CD4-positive, alpha-beta memory T cell (primary cell): Measurements from ENCODE around the gene OR4D2. TPM values are rescaled to one million over a fixed set of nuclear protein-coding genes. Genes with fewer than 3 reads are reported as not detected.
A peak's percentile ranks its signal among the peaks of the same experiment; 100 is the strongest.

ENCODE experiments used
- CTCF ChIA-PET: fragments of 350-600 bp; sonication (Branson Sonifier 250); formaldehyde crosslinking; loops from one replicate; lab custom pipeline; 2021; ENCODE audit warnings: inconsistent platforms; ENCODE audit not compliant: partially characterized antibody; lab: Charles Lee
- POLR2A ChIA-PET: fragments of 350-600 bp; sonication (Branson Sonifier 250); formaldehyde crosslinking; loops from one replicate; lab custom pipeline; 2021; ENCODE audit not compliant: partially characterized antibody; lab: Charles Lee
- DNase-seq, 5 donors: peaks; one replicate each; pipeline versions ENCODE4 v3.0.0 to v3.0.0-alpha.2; 2020 to 2022; ENCODE audit warnings: mixed read lengths in 1 of 5
- H3K27ac ChIP-seq: one replicate; pipeline ENCODE4 v1.7.0; 2013; ENCODE audit warnings: low read depth, low read length
- H3K27me3 ChIP-seq: 2 replicates; pipeline ENCODE4 v1.7.0; 2013; ENCODE audit warnings: mild to moderate bottlenecking, low read length, moderate library complexity; ENCODE audit not compliant: insufficient read depth
- H3K36me3 ChIP-seq: 2 replicates; pipeline ENCODE4 v1.7.0; 2013; ENCODE audit warnings: mild to moderate bottlenecking, low read length, moderate library complexity; ENCODE audit not compliant: insufficient read depth
- H3K4me1 ChIP-seq: 2 replicates; pipeline ENCODE4 v1.7.0; 2013; ENCODE audit warnings: mild to moderate bottlenecking, low read length, moderate library complexity; ENCODE audit not compliant: insufficient read depth
- H3K4me3 ChIP-seq, 2 donors: one replicate each; pipeline ENCODE4 v1.7.0; 2013; ENCODE audit warnings: low read length in 2 of 2, mild to moderate bottlenecking in 1 of 2
- H3K9me3 ChIP-seq, 2 donors: one replicate each; pipeline ENCODE4 v1.7.0; 2013; ENCODE audit warnings: low read length in 2 of 2, control low read depth in 1 of 2; ENCODE audit not compliant: control insufficient read depth in 1 of 2
- H3K27ac Mint-ChIP-seq, 7 donors: one replicate each; pipeline ENCODE4 v1.8.0; 2020 to 2021; ENCODE audit warnings: mixed read lengths in 7 of 7, mild to moderate bottlenecking in 6 of 7, inconsistent platforms in 3 of 7, moderate library complexity in 3 of 7
- H3K27me3 Mint-ChIP-seq, 2 donors: one replicate each; pipeline ENCODE4 v1.8.0; 2020 to 2021; ENCODE audit warnings: mixed read lengths in 2 of 2
- H3K36me3 Mint-ChIP-seq, 2 donors: one replicate each; pipeline ENCODE4 v1.8.0; 2020 to 2021; ENCODE audit warnings: mixed read lengths in 2 of 2, inconsistent platforms in 1 of 2, mild to moderate bottlenecking in 1 of 2
- H3K4me1 Mint-ChIP-seq, 4 donors: one replicate each; pipeline ENCODE4 v1.8.0; 2020 to 2021; ENCODE audit warnings: mixed read lengths in 4 of 4, mild to moderate bottlenecking in 1 of 4
- H3K4me3 Mint-ChIP-seq, 8 donors: one replicate each; pipeline ENCODE4 v1.8.0; 2020 to 2021; ENCODE audit warnings: mixed read lengths in 8 of 8, mild to moderate bottlenecking in 7 of 8, moderate library complexity in 6 of 8, inconsistent platforms in 3 of 8
- H3K9me3 Mint-ChIP-seq, 8 donors: one replicate each; pipeline ENCODE4 v1.8.0; 2020 to 2021; ENCODE audit warnings: mixed read lengths in 8 of 8, mild to moderate bottlenecking in 5 of 8, inconsistent platforms in 3 of 8, moderate library complexity in 1 of 8
- intact Hi-C: fragments of 100-400 bp; cut with micrococcal nuclease; formaldehyde crosslinking; loops from one replicate; pipeline ENCODE4 v1.15.1; 2023
- polyA plus RNA-seq, 2 donors: library from polyadenylated mRNA; unstranded; fragments of 300-500 nt; fragmentation: Illumina TruSeq; gene quantifications; one replicate each; pipeline ENCODE4 v1.2.3, GENCODE V29; 2021
- total RNA-seq, 2 experiments: library from RNA; stranded (reverse); gene quantifications; one replicate each; pipeline ENCODE4 v1.2.3, GENCODE V29; 2021

OR4D2 gene
- total and polyA plus RNA-seq, 4 experiments from 2014 or later, result not detected

- H3K27ac Mint-ChIP-seq, result no peak overlapping the region
Observed at GRCh38 chr17:58202859-58203258, 36.1 kb downstream of the OR4D2 start.

GRCh38 chr17:58204796-58205195 is 38.0 kb downstream of the OR4D2 start:
- CTCF ChIA-PET, result interaction anchor here (0.8 kb wide), 1 partner anchor 45 kb away, joined by 4 read pairs; no protein-coding TSS in a partner anchor

More at GRCh38 chr17:58202859-58203258, 36.1 kb downstream of the OR4D2 start:
- no peak overlapping the region for H3K27ac ChIP-seq
- ChIA-PET CTCF (interaction anchor here (4.5 kb wide), 1 partner anchor 12 kb away, joined by 17 read pairs; no protein-coding TSS in a partner anchor), POLR2A (no interaction called here)
- no peak overlapping the region for H3K4me3 ChIP-seq
- H3K36me3 ChIP-seq, result peaks cover under 1% of the 10 kb centered on the region
- peaks cover 0 to 2% (median 0%) of the 10 kb centered on the region in 8 donors for H3K9me3 Mint-ChIP-seq
- H3K36me3 Mint-ChIP-seq, result peaks cover 5 to 15% of the 10 kb centered on the region in 2 donors
- no peaks in the 10 kb centered on the region for H3K9me3 ChIP-seq
- H3K4me1 Mint-ChIP-seq, result peaks cover 0 to 5% (median 1%) of the 10 kb centered on the region in 4 donors
- H3K27me3 Mint-ChIP-seq, result peaks cover 7 to 8% of the 10 kb centered on the region in 2 donors
- no peak overlapping the region for H3K4me3 Mint-ChIP-seq
- no peak for DNase-seq
- H3K4me1 ChIP-seq, result no peaks in the 10 kb centered on the region
- H3K27me3 ChIP-seq, result no peaks in the 10 kb centered on the region
- intact Hi-C loops, result no loop called here

GRCh38 chr17:58205936-58206335 is 39.2 kb downstream of the OR4D2 start:
- Histone ChIP-seq H3K27ac (no peak overlapping the region), H3K27me3 (no peaks in the 10 kb centered on the region), H3K4me1 (no peaks in the 10 kb centered on the region), H3K36me3 (peaks cover 10% of the 10 kb centered on the region), H3K4me3 (no peak overlapping the region), H3K9me3 (no peaks in the 10 kb centered on the region)
- no peaks in the 10 kb centered on the region for H3K4me1 Mint-ChIP-seq
- ChIA-PET CTCF (no interaction called here), POLR2A (no interaction called here)
- H3K9me3 Mint-ChIP-seq, result no peaks in the 10 kb centered on the region
- DNase-seq, result no peak
- peaks cover 27 to 42% of the 10 kb centered on the region in 2 donors for H3K36me3 Mint-ChIP-seq
- intact Hi-C loops, result no loop called here
- H3K4me3 Mint-ChIP-seq, result no peak overlapping the region
- no peaks in the 10 kb centered on the region for H3K27me3 Mint-ChIP-seq
- H3K27ac Mint-ChIP-seq, result no peak overlapping the region

More at GRCh38 chr17:58204796-58205195, 38.0 kb downstream of the OR4D2 start:
- no peak overlapping the region for H3K27ac Mint-ChIP-seq
- no peaks in the 10 kb centered on the region for H3K4me1 ChIP-seq
- peaks cover 0 to 4% (median 1%) of the 10 kb centered on the region in 4 donors for H3K4me1 Mint-ChIP-seq
- peaks cover 17 to 30% of the 10 kb centered on the region in 2 donors for H3K36me3 Mint-ChIP-seq
- H3K4me3 ChIP-seq, result no peak overlapping the region
- DNase-seq, result no peak
- intact Hi-C loops, result no loop called here
- H3K27me3 ChIP-seq, result no peaks in the 10 kb centered on the region
- POLR2A ChIA-PET, result no interaction called here
- H3K4me3 Mint-ChIP-seq, result no peak overlapping the region
- no peak overlapping the region for H3K27ac ChIP-seq
- peaks cover 0 to 2% (median 0%) of the 10 kb centered on the region in 8 donors for H3K9me3 Mint-ChIP-seq
- peaks cover 0 to 2% of the 10 kb centered on the region in 2 donors for H3K27me3 Mint-ChIP-seq
- no peaks in the 10 kb centered on the region for H3K9me3 ChIP-seq
- peaks cover 6% of the 10 kb centered on the region for H3K36me3 ChIP-seq

- DNase-seq, result no peak
- peaks cover 38 to 52% of the 10 kb centered on the region in 2 donors for H3K36me3 Mint-ChIP-seq
- Histone ChIP-seq H3K4me3 (no peak overlapping the region), H3K4me1 (no peaks in the 10 kb centered on the region), H3K36me3 (peaks cover 12% of the 10 kb centered on the region), H3K27me3 (no peaks in the 10 kb centered on the region), H3K27ac (no peak overlapping the region), H3K9me3 (no peaks in the 10 kb centered on the region)
- H3K27me3 Mint-ChIP-seq, result no peaks in the 10 kb centered on the region
- intact Hi-C loops, result no loop called here
- H3K9me3 Mint-ChIP-seq, result no peaks in the 10 kb centered on the region
- CTCF ChIA-PET, result no interaction called here
- H3K4me3 Mint-ChIP-seq, result no peak overlapping the region
- no peaks in the 10 kb centered on the region for H3K4me1 Mint-ChIP-seq
- POLR2A ChIA-PET, result no interaction called here
- no peak overlapping the region for H3K27ac Mint-ChIP-seq
Observed at GRCh38 chr17:58207451-58207850, 40.7 kb downstream of the OR4D2 start.

GRCh38 chr17:58208344-58208743 is 41.6 kb downstream of the OR4D2 start:
- H3K4me1 ChIP-seq, result no peaks in the 10 kb centered on the region
- Mint-ChIP-seq H3K9me3 (no peaks in the 10 kb centered on the region), H3K27ac (peak overlapping the region in 1 of 7 donors; percentile 13), H3K4me1 (no peaks in the 10 kb centered on the region), H3K4me3 (no peak overlapping the region), H3K27me3 (no peaks in the 10 kb centered on the region), H3K36me3 (peaks cover 45 to 60% of the 10 kb centered on the region in 2 donors)
- ChIA-PET POLR2A (no interaction called here), CTCF (no interaction called here)
- intact Hi-C loops, result no loop called here
- no peak for DNase-seq
- no peak overlapping the region for H3K27ac ChIP-seq
- no peaks in the 10 kb centered on the region for H3K27me3 ChIP-seq
- H3K9me3 ChIP-seq, result no peaks in the 10 kb centered on the region
- H3K36me3 ChIP-seq, result peaks cover 18% of the 10 kb centered on the region
- H3K4me3 ChIP-seq, result no peak overlapping the region

GRCh38 chr17:58210922-58211321 is 44.1 kb downstream of the OR4D2 start:
- Mint-ChIP-seq H3K27me3 (no peaks in the 10 kb centered on the region), H3K9me3 (no peaks in the 10 kb centered on the region), H3K36me3 (peaks cover 50 to 77% of the 10 kb centered on the region in 2 donors), H3K27ac (no peak overlapping the region), H3K4me1 (no peaks in the 10 kb centered on the region), H3K4me3 (no peak overlapping the region)
- CTCF ChIA-PET, result interaction anchor here (1.4 to 3.2 kb wide), 2 partner anchors 11 to 88 kb away, joined by 3 to 17 read pairs; no protein-coding TSS in a partner anchor
- POLR2A ChIA-PET, result no interaction called here
- H3K4me1 ChIP-seq, result no peaks in the 10 kb centered on the region
- no peak overlapping the region for H3K27ac ChIP-seq
- intact Hi-C loops, result no loop called here
- no peaks in the 10 kb centered on the region for H3K9me3 ChIP-seq
- no peak for DNase-seq
- peaks cover 22% of the 10 kb centered on the region for H3K36me3 ChIP-seq
- no peak overlapping the region for H3K4me3 ChIP-seq
- H3K27me3 ChIP-seq, result no peaks in the 10 kb centered on the region

- peaks cover 29 to 57% of the 10 kb centered on the region in 2 donors for H3K36me3 Mint-ChIP-seq
- H3K27me3 Mint-ChIP-seq, result no peaks in the 10 kb centered on the region
- peaks cover 15 to 22% (median 19%) of the 10 kb centered on the region in 4 donors for H3K4me1 Mint-ChIP-seq
- ChIA-PET CTCF (interaction anchor here (0.6 to 1.1 kb wide), 2 partner anchors 17 to 203 kb away, joined by 4 read pairs; no protein-coding TSS in a partner anchor), POLR2A (interaction anchor here (1.4 kb wide), 1 partner anchor 102 kb away, joined by 3 read pairs; no protein-coding TSS in a partner anchor)
- DNase-seq, result no peak
- H3K27me3 ChIP-seq, result no peaks in the 10 kb centered on the region
- no peak overlapping the region for H3K4me3 ChIP-seq
- no peaks in the 10 kb centered on the region for H3K9me3 ChIP-seq
- H3K4me1 ChIP-seq, result peaks cover 15% of the 10 kb centered on the region
- H3K27ac Mint-ChIP-seq, result peak overlapping the region in 1 of 7 donors; percentile 40
- peak overlapping the region in 1 of 8 donors; percentile 25 for H3K4me3 Mint-ChIP-seq
- peaks cover 13% of the 10 kb centered on the region for H3K36me3 ChIP-seq
- H3K9me3 Mint-ChIP-seq, result no peaks in the 10 kb centered on the region
- H3K27ac ChIP-seq, result no peak overlapping the region
- intact Hi-C loops, result no loop called here
Observed at GRCh38 chr17:58215685-58216084, 48.9 kb downstream of the OR4D2 start.
